KMS-11 (cell line): ENCODE data around the gene TMEM205.

Source experiments
- H2AFZ ChIP-seq: fragments of 200-600 bp; sonication (generic); 2 replicates; pipeline ENCODE4 v1.6.1; 2016; ENCODE audit warnings: antibody characterized with exemption, mixed run types, low read depth
- H3K27ac ChIP-seq: fragments of 200-600 bp; sonication (generic); 2 replicates; pipeline ENCODE4 v1.6.1; 2016; ENCODE audit warnings: mild to moderate bottlenecking, mixed run types
- H3K27me3 ChIP-seq: fragments of 200-600 bp; sonication (generic); 2 replicates; pipeline ENCODE4 v1.6.1; 2017; ENCODE audit warnings: mild to moderate bottlenecking, low read depth, mixed run types, moderate library complexity; ENCODE audit not compliant: insufficient read depth
- H3K36me3 ChIP-seq: fragments of 200-600 bp; sonication (generic); 2 replicates; pipeline ENCODE4 v1.6.1; 2017; ENCODE audit warnings: mild to moderate bottlenecking, mixed run types; ENCODE audit not compliant: insufficient read depth
- H3K4me1 ChIP-seq: fragments of 200-600 bp; sonication (generic); 2 replicates; pipeline ENCODE4 v1.6.1; 2016; ENCODE audit warnings: mild to moderate bottlenecking, low read depth, mixed run types; ENCODE audit not compliant: poor library complexity, severe bottlenecking
- H3K4me2 ChIP-seq: fragments of 200-600 bp; sonication (generic); 2 replicates; pipeline ENCODE4 v1.7.0; 2016; ENCODE audit warnings: mild to moderate bottlenecking, mixed run types
- H3K4me3 ChIP-seq: fragments of 200-600 bp; sonication (generic); IDR thresholded peaks from 2 replicates; pipeline ENCODE4 v1.6.1; 2017; ENCODE audit warnings: low read depth, low read length, mixed read lengths; ENCODE audit not compliant: insufficient read depth
- H3K79me2 ChIP-seq: fragments of 200-600 bp; sonication (generic); 2 replicates; pipeline ENCODE4 v1.6.1; 2016; ENCODE audit warnings: low read depth, mixed run types; ENCODE audit not compliant: insufficient read depth
- H3K9ac ChIP-seq: fragments of 200-600 bp; sonication (generic); 2 replicates; pipeline ENCODE4 v1.6.1; 2016; ENCODE audit warnings: mild to moderate bottlenecking, mixed run types
- H4K20me1 ChIP-seq: fragments of 200-600 bp; sonication (generic); 2 replicates; pipeline ENCODE4 v1.6.1; 2016; ENCODE audit warnings: mild to moderate bottlenecking, mixed run types; ENCODE audit not compliant: insufficient read depth
- TF ChIP-seq, protein P1 (sequence below): fragments of 200-600 bp; sonication (generic); conservative IDR thresholded peaks from 2 replicates; pipeline ENCODE4 v1.6.1; 2017; ENCODE audit warnings: low read depth, mild to moderate bottlenecking, antibody characterized with exemption, low read length, moderate library complexity, mixed read lengths

TMEM205 gene

DNA sequence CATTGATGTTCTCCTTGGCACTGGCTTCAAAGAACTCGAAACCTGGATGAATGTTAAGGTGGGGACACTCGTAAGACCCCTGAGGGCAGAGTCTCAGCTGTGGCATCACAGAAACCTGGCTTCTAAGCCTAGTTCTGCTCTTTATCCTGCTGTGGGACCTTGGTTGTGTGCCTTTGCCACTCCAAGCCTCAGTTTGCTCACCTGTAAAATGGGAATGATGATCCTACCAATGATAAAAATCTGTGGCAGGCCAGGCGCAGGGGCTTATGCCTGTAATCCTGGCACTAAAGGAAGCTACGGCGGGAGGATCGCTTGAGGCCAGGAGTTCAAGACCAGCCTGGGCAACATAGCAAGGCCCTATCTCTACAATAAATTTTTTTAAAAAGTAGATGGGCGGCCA is 20.5 kb downstream of the TMEM205 start:
- no peaks in the 10 kb centered on the region for H3K27me3 ChIP-seq
- no peaks in the 10 kb centered on the region for H3K79me2 ChIP-seq
- H2AFZ ChIP-seq: no peak overlapping the region
- H3K27ac ChIP-seq: no peak overlapping the region
- H3K4me1 ChIP-seq: peaks cover 30% of the 10 kb centered on the region
- TF ChIP-seq, protein P1, sequence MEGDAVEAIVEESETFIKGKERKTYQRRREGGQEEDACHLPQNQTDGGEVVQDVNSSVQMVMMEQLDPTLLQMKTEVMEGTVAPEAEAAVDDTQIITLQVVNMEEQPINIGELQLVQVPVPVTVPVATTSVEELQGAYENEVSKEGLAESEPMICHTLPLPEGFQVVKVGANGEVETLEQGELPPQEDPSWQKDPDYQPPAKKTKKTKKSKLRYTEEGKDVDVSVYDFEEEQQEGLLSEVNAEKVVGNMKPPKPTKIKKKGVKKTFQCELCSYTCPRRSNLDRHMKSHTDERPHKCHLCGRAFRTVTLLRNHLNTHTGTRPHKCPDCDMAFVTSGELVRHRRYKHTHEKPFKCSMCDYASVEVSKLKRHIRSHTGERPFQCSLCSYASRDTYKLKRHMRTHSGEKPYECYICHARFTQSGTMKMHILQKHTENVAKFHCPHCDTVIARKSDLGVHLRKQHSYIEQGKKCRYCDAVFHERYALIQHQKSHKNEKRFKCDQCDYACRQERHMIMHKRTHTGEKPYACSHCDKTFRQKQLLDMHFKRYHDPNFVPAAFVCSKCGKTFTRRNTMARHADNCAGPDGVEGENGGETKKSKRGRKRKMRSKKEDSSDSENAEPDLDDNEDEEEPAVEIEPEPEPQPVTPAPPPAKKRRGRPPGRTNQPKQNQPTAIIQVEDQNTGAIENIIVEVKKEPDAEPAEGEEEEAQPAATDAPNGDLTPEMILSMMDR: no peak
- H3K36me3 ChIP-seq: no peaks in the 10 kb centered on the region
- H3K9ac ChIP-seq: no peak overlapping the region
- no peak overlapping the region for H3K4me2 ChIP-seq
- H4K20me1 ChIP-seq: no peaks in the 10 kb centered on the region
- no peak overlapping the region for H3K4me3 ChIP-seq

DNA sequence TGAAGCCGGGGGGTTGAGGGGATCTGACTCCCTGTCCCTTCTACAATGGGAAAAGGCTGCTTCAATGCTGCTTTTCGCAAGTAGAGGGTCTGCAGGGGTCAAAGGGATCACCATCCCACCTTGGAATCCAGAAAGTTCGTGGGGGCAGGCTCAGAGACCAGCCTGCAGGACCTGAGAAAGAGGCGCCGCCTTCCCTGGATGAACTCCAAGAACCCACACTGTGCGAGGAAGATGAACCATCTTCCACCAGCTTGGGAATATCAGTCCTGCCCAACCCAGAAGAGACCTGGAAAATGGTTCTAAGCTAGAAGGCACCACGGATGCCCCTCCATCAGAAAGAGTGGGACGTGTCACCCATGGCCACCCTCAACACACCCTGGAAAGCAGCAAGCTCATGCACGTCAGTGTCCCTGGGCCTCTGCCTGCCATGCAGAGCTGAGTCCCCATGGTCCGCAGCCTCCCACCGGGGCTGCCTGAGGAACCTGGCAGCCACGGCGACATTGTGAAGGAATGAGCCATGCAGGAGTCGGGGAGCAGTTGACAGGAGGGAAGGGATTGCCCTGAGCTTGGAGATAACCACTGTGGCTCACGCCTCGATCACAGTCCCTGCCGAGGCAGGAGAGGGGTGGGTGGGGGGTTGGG is 21.2 kb downstream of the TMEM205 start:
- no peak overlapping the region for H2AFZ ChIP-seq
- H3K27ac ChIP-seq: peak overlapping the region; percentile 77
- peaks cover 30% of the 10 kb centered on the region for H3K4me1 ChIP-seq
- H3K79me2 ChIP-seq: no peaks in the 10 kb centered on the region
- peak overlapping the region; percentile 86 for H3K4me2 ChIP-seq
- no peaks in the 10 kb centered on the region for H4K20me1 ChIP-seq
- TF ChIP-seq, protein P1: no peak
- H3K9ac ChIP-seq: no peak overlapping the region; the same call in 1 of the 2 replicates
- H3K4me3 ChIP-seq: no peak overlapping the region
- H3K36me3 ChIP-seq: no peaks in the 10 kb centered on the region
- H3K27me3 ChIP-seq: no peaks in the 10 kb centered on the region

DNA sequence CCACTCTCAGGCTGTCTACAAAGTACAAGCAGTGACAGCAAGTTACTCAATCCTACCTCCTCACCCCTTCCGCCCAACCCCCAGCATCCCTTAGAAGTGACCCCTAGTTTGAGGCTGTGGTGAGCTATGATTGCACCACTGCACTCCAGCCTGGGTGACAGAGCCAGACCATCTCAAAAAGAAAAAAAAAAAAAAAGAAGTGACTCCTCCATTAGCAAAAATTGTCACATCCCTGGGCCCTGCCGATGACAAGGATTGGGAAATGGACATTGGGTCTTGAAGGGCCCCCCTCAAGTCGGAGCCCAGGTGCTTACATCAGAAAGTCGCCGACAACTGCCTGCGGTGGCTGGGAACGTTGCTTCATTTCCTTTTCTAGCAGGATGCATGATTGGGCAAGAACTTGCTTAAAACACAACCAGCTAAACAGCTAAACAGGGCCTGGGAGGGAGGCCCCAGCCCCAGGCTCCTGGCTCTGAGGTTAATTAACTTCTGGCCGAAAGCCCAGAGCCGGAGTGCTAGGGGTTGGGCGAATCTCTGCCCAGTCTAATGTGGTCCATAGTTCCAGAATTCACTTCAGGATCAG is 21.9 kb downstream of the TMEM205 start:
- H3K9ac ChIP-seq: peak overlapping the region; percentile 27; the same call in 1 of the 2 replicates
- H3K79me2 ChIP-seq: no peaks in the 10 kb centered on the region
- H3K4me1 ChIP-seq: peaks cover 30% of the 10 kb centered on the region
- peak overlapping the region; percentile 38; the same call in 1 of the 2 replicates for H2AFZ ChIP-seq
- no peaks in the 10 kb centered on the region for H3K27me3 ChIP-seq
- TF ChIP-seq, protein P1: no peak
- H3K4me2 ChIP-seq: peak overlapping the region; percentile 86
- no peaks in the 10 kb centered on the region for H4K20me1 ChIP-seq
- no peaks in the 10 kb centered on the region for H3K36me3 ChIP-seq
- H3K27ac ChIP-seq: peak overlapping the region; percentile 77
- no peak overlapping the region for H3K4me3 ChIP-seq

DNA sequence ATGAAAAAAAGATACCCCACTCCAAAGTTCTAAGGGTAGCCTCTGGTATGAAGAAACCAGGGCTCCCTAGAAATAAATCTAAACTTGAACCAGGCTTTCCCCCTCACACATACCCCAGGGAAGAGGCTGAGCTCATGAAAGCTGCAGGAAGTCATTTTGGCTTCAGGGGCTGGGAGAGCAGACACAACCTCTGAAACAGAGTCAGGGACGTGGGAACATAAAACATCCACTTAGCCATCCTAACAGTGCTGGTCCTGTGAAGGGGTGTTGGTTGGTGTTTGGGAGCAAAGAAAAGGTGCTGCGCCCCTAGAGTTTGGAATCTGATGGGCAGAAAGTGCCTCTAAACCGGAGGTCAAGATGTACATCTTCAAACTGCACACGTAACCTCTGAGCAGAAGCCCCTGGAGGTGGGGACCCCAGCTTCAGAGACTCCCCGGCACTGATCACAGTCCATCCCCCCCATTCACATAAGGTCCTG is 22.4 kb downstream of the TMEM205 start:
- peak overlapping the region; percentile 77 for H3K27ac ChIP-seq

More for the DNA sequence above, 22.4 kb downstream of the TMEM205 start:
- Histone ChIP-seq H2AFZ (peak overlapping the region; percentile 38; the same call in 1 of the 2 replicates), H3K27me3 (no peaks in the 10 kb centered on the region), H3K36me3 (no peaks in the 10 kb centered on the region), H3K79me2 (no peaks in the 10 kb centered on the region), H4K20me1 (no peaks in the 10 kb centered on the region), H3K4me2 (peak overlapping the region; percentile 86), H3K4me1 (peaks cover 33% of the 10 kb centered on the region), H3K4me3 (no peak overlapping the region), H3K9ac (peak overlapping the region; percentile 27; the same call in 1 of the 2 replicates)
- TF ChIP-seq, protein P1: no peak
